ENCODE results near the gene ASS1.

GRCh38 chr9:130487500-130487899 is 42.7 kb downstream of the ASS1 start:
- TF ChIP-seq, protein P1, sequence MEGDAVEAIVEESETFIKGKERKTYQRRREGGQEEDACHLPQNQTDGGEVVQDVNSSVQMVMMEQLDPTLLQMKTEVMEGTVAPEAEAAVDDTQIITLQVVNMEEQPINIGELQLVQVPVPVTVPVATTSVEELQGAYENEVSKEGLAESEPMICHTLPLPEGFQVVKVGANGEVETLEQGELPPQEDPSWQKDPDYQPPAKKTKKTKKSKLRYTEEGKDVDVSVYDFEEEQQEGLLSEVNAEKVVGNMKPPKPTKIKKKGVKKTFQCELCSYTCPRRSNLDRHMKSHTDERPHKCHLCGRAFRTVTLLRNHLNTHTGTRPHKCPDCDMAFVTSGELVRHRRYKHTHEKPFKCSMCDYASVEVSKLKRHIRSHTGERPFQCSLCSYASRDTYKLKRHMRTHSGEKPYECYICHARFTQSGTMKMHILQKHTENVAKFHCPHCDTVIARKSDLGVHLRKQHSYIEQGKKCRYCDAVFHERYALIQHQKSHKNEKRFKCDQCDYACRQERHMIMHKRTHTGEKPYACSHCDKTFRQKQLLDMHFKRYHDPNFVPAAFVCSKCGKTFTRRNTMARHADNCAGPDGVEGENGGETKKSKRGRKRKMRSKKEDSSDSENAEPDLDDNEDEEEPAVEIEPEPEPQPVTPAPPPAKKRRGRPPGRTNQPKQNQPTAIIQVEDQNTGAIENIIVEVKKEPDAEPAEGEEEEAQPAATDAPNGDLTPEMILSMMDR (IDR thresholded peaks at IDR 0.05), result no peak
- no peak for TF ChIP-seq POLR2A (IDR thresholded peaks at IDR 0.05)

Measured in Peyer's patch (tissue), 4 donors.